ENCODE results near the gene MYH14.

DNA sequence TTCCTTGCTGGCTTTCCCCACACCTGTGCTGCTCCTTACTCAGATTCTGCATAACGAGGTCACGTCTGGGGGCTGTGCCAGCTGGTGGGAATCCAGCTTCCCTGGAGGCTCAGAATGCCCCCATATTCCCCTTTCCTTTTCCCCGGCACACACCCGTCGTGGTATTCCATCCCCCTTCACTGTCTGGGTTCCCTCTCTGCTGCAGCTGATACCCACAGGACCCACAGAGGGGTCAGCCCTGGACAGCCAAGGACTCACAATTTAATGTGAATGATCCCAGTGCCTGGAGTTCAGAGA lies 4.2 kb upstream of the MYH14 start:
- no peak for TF ChIP-seq POLR2A (IDR thresholded peaks at IDR 0.05; ENCODE audit: extremely low read depth, insufficient read length)
- TF ChIP-seq, protein P1, sequence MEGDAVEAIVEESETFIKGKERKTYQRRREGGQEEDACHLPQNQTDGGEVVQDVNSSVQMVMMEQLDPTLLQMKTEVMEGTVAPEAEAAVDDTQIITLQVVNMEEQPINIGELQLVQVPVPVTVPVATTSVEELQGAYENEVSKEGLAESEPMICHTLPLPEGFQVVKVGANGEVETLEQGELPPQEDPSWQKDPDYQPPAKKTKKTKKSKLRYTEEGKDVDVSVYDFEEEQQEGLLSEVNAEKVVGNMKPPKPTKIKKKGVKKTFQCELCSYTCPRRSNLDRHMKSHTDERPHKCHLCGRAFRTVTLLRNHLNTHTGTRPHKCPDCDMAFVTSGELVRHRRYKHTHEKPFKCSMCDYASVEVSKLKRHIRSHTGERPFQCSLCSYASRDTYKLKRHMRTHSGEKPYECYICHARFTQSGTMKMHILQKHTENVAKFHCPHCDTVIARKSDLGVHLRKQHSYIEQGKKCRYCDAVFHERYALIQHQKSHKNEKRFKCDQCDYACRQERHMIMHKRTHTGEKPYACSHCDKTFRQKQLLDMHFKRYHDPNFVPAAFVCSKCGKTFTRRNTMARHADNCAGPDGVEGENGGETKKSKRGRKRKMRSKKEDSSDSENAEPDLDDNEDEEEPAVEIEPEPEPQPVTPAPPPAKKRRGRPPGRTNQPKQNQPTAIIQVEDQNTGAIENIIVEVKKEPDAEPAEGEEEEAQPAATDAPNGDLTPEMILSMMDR (IDR thresholded peaks at IDR 0.05; ENCODE audit: low read depth, low read length) = no peak
- TF ChIP-seq, protein P2, sequence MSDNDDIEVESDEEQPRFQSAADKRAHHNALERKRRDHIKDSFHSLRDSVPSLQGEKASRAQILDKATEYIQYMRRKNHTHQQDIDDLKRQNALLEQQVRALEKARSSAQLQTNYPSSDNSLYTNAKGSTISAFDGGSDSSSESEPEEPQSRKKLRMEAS (IDR thresholded peaks at IDR 0.05; ENCODE audit: low read depth, low read length) = no peak
